GM12875 (cell line): Measurements from ENCODE around the gene CALR.
"Not testable (repeated sequence)": the region's sequence is repeated elsewhere in the genome, so short reads cannot be mapped to it uniquely, and the experiment has no call there.

Experiments used
- H3K4me3 ChIP-seq: one replicate; pipeline ENCODE4 v1.5.1; 2011; ENCODE audit warnings: low read depth, low read length, control low read depth
- TF ChIP-seq, protein P1 (sequence below): IDR thresholded peaks from 2 replicates; pipeline ENCODE4 v1.5.1; 2011; ENCODE audit warnings: low read depth, mild to moderate bottlenecking, control low read depth, inconsistent platforms, low read length, moderate library complexity, borderline replicate concordance; ENCODE audit not compliant: insufficient read depth

Gene CALR

DNA sequence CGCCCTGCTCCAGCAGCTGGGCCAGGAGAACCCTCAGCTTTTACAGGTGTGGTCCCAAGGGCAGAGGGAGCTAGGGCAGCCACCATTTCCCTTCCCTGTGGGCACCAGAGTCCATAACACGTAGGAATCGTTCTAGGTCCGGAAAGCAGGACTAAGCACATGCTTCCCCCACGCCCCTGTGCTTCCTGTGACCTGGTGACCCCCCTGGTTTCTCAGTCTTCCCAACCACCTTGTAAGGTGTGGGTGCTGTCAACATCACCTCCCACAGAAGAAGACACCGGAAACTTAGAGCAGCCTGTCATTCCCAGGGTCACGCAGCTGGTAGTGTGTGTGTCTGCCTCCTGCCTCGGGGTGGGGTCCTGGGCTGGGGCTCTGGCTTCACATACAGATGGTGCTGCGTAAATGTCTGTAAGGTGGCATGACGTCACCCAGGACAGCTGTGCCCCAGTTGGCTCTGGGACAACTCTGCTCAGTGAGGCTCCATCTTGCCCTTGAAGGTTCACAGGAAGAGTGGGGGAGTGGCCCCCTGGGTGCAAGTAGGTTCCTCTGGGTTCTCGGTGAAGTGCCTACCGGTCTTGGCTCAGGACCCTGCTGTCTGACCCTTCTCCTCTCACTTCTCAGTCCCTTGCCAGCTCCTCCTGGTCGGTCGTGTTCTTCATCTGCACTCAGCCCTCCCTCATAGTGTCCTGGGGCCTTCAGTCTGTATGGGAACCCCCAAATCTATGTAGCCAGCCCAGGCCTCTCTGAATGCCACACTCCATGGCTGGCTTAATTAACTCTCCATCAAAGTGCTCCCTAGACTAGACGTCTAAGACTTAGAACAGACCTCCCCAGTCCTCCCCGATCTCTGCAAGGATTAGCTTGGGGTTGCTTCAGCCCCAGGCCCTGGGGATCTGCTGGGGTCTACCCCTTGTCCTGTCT, 11.2 kb downstream of the CALR start:
- H3K4me3 ChIP-seq = no peak overlapping the region
- TF ChIP-seq, protein P1, sequence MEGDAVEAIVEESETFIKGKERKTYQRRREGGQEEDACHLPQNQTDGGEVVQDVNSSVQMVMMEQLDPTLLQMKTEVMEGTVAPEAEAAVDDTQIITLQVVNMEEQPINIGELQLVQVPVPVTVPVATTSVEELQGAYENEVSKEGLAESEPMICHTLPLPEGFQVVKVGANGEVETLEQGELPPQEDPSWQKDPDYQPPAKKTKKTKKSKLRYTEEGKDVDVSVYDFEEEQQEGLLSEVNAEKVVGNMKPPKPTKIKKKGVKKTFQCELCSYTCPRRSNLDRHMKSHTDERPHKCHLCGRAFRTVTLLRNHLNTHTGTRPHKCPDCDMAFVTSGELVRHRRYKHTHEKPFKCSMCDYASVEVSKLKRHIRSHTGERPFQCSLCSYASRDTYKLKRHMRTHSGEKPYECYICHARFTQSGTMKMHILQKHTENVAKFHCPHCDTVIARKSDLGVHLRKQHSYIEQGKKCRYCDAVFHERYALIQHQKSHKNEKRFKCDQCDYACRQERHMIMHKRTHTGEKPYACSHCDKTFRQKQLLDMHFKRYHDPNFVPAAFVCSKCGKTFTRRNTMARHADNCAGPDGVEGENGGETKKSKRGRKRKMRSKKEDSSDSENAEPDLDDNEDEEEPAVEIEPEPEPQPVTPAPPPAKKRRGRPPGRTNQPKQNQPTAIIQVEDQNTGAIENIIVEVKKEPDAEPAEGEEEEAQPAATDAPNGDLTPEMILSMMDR = no peak

DNA sequence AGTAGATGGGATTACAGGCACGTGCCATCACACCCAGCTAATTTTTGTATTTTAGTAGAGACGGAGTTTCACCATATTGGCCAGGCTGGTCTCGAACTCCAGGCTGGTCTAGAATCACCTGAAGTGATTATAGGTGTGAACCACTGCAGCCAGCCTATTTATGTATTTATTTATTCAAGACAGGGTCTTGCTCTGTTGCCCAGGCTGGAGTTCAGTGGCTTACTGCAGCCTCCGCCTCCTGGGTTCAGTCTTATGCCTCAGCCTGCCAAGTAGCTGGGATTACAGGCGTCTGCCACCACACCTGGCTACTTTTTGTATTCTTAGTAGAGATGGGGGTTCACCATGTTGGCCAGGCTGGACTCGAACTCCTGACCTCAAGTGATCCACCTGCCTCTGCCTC, 13.6 kb downstream of the CALR start:
- H3K4me3 ChIP-seq = not testable (repeated sequence)

DNA sequence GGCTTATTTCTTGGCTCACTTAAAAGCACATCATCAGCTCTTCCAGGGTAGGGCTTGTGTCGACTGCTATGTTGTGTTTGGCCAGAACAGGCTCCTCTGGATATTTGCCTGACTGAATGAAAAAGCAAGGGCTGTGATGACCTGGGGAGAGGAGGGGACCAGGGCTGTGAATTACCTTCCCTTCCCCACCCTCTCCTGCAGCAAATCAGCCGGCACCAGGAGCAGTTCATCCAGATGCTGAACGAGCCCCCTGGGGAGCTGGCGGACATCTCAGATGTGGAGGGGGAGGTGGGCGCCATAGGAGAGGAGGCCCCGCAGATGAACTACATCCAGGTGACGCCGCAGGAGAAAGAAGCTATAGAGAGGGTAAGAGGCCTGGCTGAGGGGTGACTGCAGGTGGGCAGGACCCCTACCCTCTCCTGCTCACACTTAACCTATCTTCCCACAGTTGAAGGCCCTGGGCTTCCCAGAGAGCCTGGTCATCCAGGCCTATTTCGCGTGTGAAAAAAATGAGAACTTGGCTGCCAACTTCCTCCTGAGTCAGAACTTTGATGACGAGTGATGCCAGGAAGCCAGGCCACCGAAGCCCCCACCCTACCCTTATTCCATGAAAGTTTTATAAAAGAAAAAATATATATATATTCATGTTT, 14.2 kb downstream of the CALR start:
- H3K4me3 ChIP-seq = no peak overlapping the region
- TF ChIP-seq, protein P1 = no peak

DNA sequence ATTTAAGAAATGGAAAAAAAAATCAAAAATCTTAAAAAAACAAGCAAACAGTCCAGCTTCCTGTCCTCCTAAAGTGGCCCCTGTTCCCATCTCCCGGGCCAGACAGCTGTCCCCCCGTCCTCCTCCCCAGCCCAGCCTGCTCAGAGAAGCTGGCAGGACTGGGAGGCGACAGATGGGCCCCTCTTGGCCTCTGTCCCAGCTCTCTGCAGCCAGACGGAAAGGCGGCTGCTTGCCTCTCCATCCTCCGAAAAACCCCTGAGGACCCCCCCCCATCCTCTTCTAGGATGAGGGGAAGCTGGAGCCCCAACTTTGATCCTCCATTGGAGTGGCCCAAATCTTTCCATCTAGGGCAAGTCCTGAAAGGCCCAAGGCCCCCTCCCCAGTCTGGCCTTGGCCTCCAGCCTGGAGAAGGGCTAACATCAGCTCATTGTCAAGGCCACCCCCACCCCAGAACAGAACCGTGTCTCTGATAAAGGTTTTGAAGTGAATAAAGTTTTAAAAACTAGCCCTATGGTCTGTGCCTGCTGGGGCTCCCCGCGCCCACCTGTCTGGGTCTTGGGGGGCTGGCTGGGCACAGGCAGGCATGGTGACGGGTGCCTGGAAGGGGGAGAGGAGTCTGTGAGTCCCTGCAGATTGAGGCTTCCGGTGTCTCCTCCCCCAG, 14.9 kb downstream of the CALR start:
- no peak overlapping the region for H3K4me3 ChIP-seq
- TF ChIP-seq, protein P1 = no peak

DNA sequence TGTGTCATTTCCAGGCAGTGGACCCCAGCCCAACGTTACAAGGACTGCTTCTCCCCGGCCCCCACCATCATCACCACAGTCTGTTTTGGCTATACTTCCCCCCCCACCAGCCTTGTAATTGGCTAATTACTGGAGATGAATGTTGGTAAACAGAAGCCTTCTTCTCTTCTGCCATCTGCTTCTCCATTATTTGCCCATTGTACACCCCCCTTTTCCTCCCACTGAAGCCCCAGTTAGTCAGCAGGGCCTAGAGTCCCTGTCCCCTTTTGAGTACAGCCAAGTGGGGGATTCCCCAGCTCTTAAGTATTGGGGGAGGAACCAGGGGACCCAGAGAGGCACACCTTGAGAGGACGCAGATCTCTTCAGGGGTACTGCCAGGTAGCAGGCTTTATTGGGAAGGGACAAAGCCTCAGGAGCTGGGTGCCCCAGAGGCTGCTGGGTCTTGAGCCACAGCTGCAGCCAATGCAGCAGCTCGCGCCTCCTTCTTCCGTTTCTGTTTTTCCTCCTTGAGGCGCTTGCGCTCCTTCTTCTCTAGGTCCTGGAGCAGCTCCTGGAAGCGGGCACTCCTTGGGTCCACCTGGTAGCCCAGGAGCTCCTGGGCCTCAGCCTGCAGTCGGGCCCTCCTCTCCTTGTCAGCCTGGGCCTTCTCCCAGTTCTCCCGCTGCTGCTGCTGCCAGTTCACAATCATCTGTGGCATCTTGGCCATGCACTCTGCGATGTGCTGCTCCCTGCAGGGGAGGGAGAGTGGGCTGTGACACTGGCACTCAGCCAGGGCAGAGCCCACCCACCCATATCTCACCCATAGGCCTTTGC, 15.6 kb downstream of the CALR start:
- H3K4me3 ChIP-seq = no peak overlapping the region

DNA sequence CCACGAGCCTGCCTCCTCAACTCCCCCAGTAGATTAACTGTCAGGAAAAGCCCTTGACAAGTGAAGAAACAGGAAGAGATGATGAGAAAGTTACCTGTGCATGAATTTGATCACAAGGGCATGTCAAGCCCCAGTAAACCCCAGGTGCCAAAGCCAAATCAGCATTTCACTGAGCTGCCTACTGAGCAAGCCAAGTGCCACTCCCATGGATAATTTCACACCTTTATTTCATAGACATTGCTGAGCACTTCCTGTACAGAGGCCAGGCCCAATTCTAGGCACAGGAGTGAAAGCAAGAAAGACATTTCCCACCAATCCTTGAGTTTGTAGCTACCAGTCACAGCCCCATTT, 16.2 kb downstream of the CALR start:
- no peak overlapping the region for H3K4me3 ChIP-seq
- TF ChIP-seq, protein P1 = no peak

More for the DNA sequence above, 15.6 kb downstream of the CALR start:
- TF ChIP-seq, protein P1 = no peak

DNA sequence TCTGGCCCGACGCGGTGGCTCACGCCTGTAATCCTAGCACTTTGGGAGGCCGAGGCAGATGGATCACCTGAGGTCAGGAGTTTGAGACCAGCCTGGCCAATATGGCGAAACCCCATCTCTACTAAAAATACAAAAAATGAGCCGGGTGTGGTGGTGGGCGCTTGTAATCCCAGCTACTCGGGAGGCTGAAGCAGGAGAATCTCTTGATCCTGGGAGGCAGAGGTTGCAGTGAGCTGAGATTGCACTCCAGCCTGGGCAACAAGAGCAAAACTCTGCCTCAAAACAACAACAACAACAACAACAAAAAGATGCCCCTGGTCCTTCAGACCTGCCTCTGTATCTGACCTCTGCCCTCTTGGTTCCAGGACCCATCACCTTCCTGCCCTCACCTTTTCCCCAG, 17.2 kb downstream of the CALR start:
- H3K4me3 ChIP-seq = not testable (repeated sequence)
